OCI-LY3 (cell line): ENCODE measurements around the gene SERPINB12.

Source experiments
- EZH2phosphoT487 ChIP-seq: fragments of 200-600 bp; shearing (Covaris generic); IDR thresholded peaks from 2 replicates; pipeline ENCODE4 v1.6.1; 2018; ENCODE audit warnings: antibody characterized with exemption, mixed run types, low read depth
- TF ChIP-seq, protein P1 (sequence below): fragments of 200-600, 300-600 bp; sonication (generic); IDR thresholded peaks from 2 replicates; pipeline ENCODE4 v1.5.1; 2014; ENCODE audit warnings: antibody characterized with exemption, low read length, low read depth

DNA sequence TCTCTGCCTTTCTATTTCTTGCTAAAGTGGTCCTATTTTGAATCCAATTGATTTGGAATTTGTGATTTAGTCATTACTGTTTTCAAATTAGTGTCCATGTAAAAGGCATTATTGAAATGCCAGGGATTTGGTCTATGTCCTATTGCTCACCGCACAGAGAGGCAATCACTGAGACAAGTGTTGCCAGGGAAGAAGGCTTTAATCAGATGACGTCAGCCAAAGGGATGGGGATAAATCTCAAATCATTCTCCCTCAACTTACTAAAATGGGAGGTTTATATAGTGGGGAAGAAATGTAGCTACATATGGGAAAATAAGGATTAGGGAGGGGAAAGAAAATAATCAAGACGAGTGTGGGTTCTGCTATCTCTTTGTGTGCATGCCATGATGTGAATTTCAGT, 9.6 kb downstream of the SERPINB12 start:
- TF ChIP-seq, protein P1, sequence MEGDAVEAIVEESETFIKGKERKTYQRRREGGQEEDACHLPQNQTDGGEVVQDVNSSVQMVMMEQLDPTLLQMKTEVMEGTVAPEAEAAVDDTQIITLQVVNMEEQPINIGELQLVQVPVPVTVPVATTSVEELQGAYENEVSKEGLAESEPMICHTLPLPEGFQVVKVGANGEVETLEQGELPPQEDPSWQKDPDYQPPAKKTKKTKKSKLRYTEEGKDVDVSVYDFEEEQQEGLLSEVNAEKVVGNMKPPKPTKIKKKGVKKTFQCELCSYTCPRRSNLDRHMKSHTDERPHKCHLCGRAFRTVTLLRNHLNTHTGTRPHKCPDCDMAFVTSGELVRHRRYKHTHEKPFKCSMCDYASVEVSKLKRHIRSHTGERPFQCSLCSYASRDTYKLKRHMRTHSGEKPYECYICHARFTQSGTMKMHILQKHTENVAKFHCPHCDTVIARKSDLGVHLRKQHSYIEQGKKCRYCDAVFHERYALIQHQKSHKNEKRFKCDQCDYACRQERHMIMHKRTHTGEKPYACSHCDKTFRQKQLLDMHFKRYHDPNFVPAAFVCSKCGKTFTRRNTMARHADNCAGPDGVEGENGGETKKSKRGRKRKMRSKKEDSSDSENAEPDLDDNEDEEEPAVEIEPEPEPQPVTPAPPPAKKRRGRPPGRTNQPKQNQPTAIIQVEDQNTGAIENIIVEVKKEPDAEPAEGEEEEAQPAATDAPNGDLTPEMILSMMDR, result no peak
- no peak for TF ChIP-seq EZH2phosphoT487
